K562 (cell line): ENCODE data around the gene RACK1. TPM values are rescaled to one million over a fixed set of nuclear protein-coding genes. Genes with fewer than 3 reads are reported as not detected.

Experiments
- CCAR2 ChIP-seq: fragments of 200-400 bp; formaldehyde crosslinking; IDR thresholded peaks from 2 replicates; pipeline ENCODE4 v1.6.1; 2017; ENCODE audit warnings: mild to moderate bottlenecking, low read depth, low read length
- CCNT2 ChIP-seq: IDR thresholded peaks from 2 replicates; pipeline ENCODE4 v1.6.1; 2011; ENCODE audit warnings: borderline replicate concordance, low read depth, mild to moderate bottlenecking, moderate library complexity, mixed read lengths, low read length; ENCODE audit not compliant: insufficient read length; ENCODE audit errors: extremely low read depth
- CXXC5 ChIP-seq: fragments of 250-450 bp; sonication (Bioruptor Pico); IDR thresholded peaks from 2 replicates; pipeline ENCODE4 v1.8.0; 2022; ENCODE audit warnings: inconsistent platforms, mild to moderate bottlenecking, moderate library complexity
- FOSL1 ChIP-seq: fragments of 200-800 bp; sonication (Bioruptor generic); conservative IDR thresholded peaks from 2 replicates; pipeline ENCODE4 v1.6.1; 2016; ENCODE audit warnings: missing genetic modification characterization, missing compliant biosample characterization
- MXI1 ChIP-seq: IDR thresholded peaks from 2 replicates; pipeline ENCODE4 v1.6.1; 2011; ENCODE audit warnings: low read depth, mild to moderate bottlenecking, improper control_type of control experiment, low read length
- POLR3A ChIP-seq: IDR thresholded peaks from 2 replicates; pipeline ENCODE4 v1.6.1; 2011; ENCODE audit warnings: borderline replicate concordance, mild to moderate bottlenecking, moderate library complexity; ENCODE audit not compliant: insufficient read length, insufficient read depth; ENCODE audit errors: extremely low read depth
- RREB1 ChIP-seq: fragments of 250-450 bp; sonication (Bioruptor Pico); IDR thresholded peaks from 2 replicates; pipeline ENCODE4 v1.4.0; 2020
- SP2 ChIP-seq: IDR thresholded peaks from 2 replicates; pipeline ENCODE4 v1.6.1; 2011; ENCODE audit warnings: mild to moderate bottlenecking, low read depth, low read length, moderate library complexity; ENCODE audit not compliant: poor library complexity, severe bottlenecking; ENCODE audit errors: extremely low read depth
- THRB ChIP-seq: fragments of 450-650 bp; formaldehyde crosslinking; conservative IDR thresholded peaks from 2 replicates; pipeline ENCODE4 v1.4.0; 2022; ENCODE audit warnings: mild to moderate bottlenecking, missing genetic modification characterization
- UBTF ChIP-seq, 2 experiments: IDR thresholded peaks; 2 replicates each; pipeline ENCODE4 v1.6.1; 2012; ENCODE audit warnings: improper control_type of control experiment in 2 of 2, low read depth in 2 of 2, low read length in 2 of 2, borderline replicate concordance in 1 of 2
- ZKSCAN1 ChIP-seq: fragments of 150-350 bp; IDR thresholded peaks from 2 replicates; pipeline ENCODE4 v1.6.1; 2016; ENCODE audit warnings: low read depth, low read length
- ZNF165 ChIP-seq: fragments of 250-450 bp; sonication (Bioruptor Pico); IDR thresholded peaks from 2 replicates; pipeline ENCODE4 v1.4.0; 2020; ENCODE audit warnings: borderline replicate concordance
- polyA plus RNA-seq, 8 experiments: library from polyadenylated mRNA; depleted of rRNA in 4 of 8; stranded (reverse) in 5 of 8; unstranded in 3 of 8; fragments of >200 nt; fragmentation: Nextera tagmentation in 2 of 8; fragmentation: Illumina TruSeq in 1 of 8; extraction: Ambion mirVana in 2 of 8; extraction: Trizol in 1 of 8; gene quantifications; 2 replicates each; pipeline versions ENCODE4 v1.2.1 to v1.2.3, GENCODE V29; 2011 to 2014; ENCODE audit warnings: inconsistent platforms in 1 of 8, missing spikeins in 1 of 8
- total RNA-seq, 7 experiments: library from RNA; depleted of rRNA in 6 of 7; stranded (reverse); fragments of >200 nt in 6 of 7; fragmentation: Illumina TruSeq in 2 of 7; extraction: Trizol in 2 of 7; gene quantifications; 2 replicates each; pipeline versions ENCODE4 v1.2.1 to v1.2.3, GENCODE V29; 2011 to 2021; ENCODE audit warnings: low replicate concordance in 1 of 7
- TF ChIP-seq, protein P1 (sequence below): sonication (generic); formaldehyde crosslinking; IDR thresholded peaks from 2 replicates; pipeline ENCODE4 v1.9.0; 2022; ENCODE audit warnings: mild to moderate bottlenecking, missing genetic modification reagents
- TF ChIP-seq, protein P2 (sequence below): sonication (generic); formaldehyde crosslinking; IDR thresholded peaks from 2 replicates; pipeline ENCODE4 v1.8.1; 2022; ENCODE audit warnings: missing genetic modification reagents

Gene RACK1
- total and polyA plus RNA-seq, 9 of the 15 experiments (the other 6 are each of a cell fraction or from before 2014, with no cell fraction given), result 2,303 to 5,311 (median 3,833) TPM

DNA sequence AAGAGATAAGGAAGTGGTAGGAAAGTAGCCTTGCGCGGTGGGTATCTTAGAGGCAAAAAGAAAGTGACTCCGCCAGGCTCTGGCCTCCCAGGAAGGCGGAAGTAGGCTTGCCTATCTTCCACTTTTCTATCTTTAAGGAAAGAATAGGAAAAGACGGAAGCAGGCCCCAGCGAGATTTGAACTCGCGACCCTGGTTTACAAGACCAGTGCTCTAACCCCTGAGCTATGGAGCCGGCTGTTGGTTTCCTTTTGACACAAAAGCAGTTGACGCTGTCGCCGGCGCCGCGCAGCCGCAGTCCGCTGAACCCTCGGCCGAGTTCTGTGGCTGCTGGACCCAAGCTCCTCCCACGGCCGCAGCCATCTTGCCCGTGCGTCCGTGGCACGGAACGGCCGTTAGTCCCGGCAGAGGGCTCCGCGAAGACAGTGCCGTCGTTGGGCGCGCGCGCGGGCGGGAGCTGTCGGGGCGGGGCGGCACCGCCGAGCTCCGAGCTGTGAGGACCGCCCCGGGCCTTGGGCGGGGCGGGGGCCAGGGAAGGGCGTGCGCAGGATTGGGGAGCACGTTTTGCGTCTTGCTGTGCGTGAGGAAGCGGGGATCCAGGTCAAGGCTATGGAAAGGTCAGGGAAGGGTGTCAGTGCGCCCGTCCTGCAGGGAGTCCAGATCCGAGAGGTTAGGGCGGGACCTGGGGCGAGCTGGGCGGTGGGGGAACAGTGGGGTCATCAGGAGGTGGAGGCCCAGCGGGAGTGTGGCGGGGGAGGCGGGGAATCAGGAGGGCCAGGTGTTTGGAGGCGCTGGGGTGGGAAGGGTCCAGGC is 52.0 kb downstream of the RACK1 start (continued):
- TF ChIP-seq, protein P1, sequence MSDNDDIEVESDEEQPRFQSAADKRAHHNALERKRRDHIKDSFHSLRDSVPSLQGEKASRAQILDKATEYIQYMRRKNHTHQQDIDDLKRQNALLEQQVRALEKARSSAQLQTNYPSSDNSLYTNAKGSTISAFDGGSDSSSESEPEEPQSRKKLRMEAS (CRISPR knock-in tag), result peak; percentile 77
- TF ChIP-seq FOSL1 (tag) (0 out of 2 replicates have a peak, but pooled peaks have one; percentile 28), SP2 (no peak), RREB1 (CRISPR knock-in tag) (no peak), CCAR2 (no peak), THRB (CRISPR knock-in tag) (no peak), ZNF165 (CRISPR knock-in tag) (no peak), ZKSCAN1 (peak; percentile 56), MXI1 (no peak), CCNT2 (peak; percentile 90), UBTF (IDR thresholded peaks at IDR 0.05; ENCODE audit: borderline replicate concordance in 1 of 2, low read depth in 2 of 2, low read length in 2 of 2) (peak; percentile 27 to 54; a peak in 1 of 4 replicates), CXXC5 (peak; percentile 96), POLR3A (peak; percentile 91)
- TF ChIP-seq, protein P2, sequence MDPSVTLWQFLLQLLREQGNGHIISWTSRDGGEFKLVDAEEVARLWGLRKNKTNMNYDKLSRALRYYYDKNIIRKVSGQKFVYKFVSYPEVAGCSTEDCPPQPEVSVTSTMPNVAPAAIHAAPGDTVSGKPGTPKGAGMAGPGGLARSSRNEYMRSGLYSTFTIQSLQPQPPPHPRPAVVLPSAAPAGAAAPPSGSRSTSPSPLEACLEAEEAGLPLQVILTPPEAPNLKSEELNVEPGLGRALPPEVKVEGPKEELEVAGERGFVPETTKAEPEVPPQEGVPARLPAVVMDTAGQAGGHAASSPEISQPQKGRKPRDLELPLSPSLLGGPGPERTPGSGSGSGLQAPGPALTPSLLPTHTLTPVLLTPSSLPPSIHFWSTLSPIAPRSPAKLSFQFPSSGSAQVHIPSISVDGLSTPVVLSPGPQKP (CRISPR knock-in tag), result no peak
